C1 segment of cervical spinal cord (tissue), 14 donors: Measurements from ENCODE around the gene AJAP1.

Experiments
- DNase-seq, 14 donors: peaks; one replicate each; lab custom pipeline; 2025; lab: John Stamatoyannopoulos, UW

AJAP1 gene

GRCh38 chr1:4820543-4820942 is 166.1 kb downstream of the AJAP1 start:
- no peak for DNase-seq

GRCh38 chr1:4825800-4826450 is 171.5 kb downstream of the AJAP1 start:
- DNase-seq = peak in 3 of 14 donors; percentile 5 to 10 (median 7)

GRCh38 chr1:4830707-4831106 is 176.3 kb downstream of the AJAP1 start:
- DNase-seq = no peak

- no peak for DNase-seq
Observed at GRCh38 chr1:4836574-4836973, 182.2 kb downstream of the AJAP1 start.

GRCh38 chr1:4837031-4837600 is 182.7 kb downstream of the AJAP1 start:
- DNase-seq = no peak

- no peak for DNase-seq
Observed at GRCh38 chr1:4837752-4838151, 183.3 kb downstream of the AJAP1 start.

GRCh38 chr1:4838231-4838630 is 183.8 kb downstream of the AJAP1 start:
- DNase-seq = no peak
